T47D (cell line): ENCODE measurements around the gene MAP2K5.
A peak's percentile ranks its signal among the peaks of the same experiment; 100 is the strongest.
"Not testable (repeated sequence)": the region's sequence is repeated elsewhere in the genome, so short reads cannot be mapped to it uniquely, and the experiment has no call there.

Experiments used
- DNase-seq, 2 experiments: peaks; one replicate each; pipeline versions ENCODE4 v3.0.0 to v3.0.0-alpha.2; 2011 to 2012; ENCODE audit warnings: low read depth in 1 of 2, low spot score in 1 of 2
- JUND ChIP-seq: IDR thresholded peaks from 2 replicates; pipeline ENCODE4 v1.6.1; 2012; ENCODE audit warnings: low read depth
- in situ Hi-C: cut with HindIII; loops from 2 replicates; pipeline ENCODE4 v1.10.0; 2016; ENCODE audit warnings: low sequenced_read_pairs, low pct_unique_long_range_greater_than_20kb

Gene MAP2K5

DNA sequence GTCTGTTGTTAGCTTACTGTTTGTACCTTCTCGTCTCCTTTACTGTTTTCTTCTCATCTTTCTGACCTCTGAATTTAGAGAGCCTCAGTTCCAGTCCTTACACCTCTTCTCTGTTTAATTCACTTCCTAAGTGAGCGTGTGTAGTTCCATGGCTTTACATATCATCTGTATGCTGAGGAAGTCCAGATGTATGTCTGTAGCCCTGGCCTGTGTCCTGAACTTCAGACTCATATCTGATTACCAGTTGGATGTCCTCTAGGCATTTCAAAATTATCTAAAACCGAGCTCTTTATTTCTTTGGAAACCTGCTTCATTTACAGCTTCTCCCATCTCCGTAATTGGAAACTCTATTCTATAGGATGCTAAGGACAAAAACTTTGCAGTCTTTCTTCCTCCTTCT, 75.8 kb downstream of the MAP2K5 start:
- DNase-seq, result no peak
- in situ Hi-C loops, result no loop called here
- TF ChIP-seq JUND, result no peak

DNA sequence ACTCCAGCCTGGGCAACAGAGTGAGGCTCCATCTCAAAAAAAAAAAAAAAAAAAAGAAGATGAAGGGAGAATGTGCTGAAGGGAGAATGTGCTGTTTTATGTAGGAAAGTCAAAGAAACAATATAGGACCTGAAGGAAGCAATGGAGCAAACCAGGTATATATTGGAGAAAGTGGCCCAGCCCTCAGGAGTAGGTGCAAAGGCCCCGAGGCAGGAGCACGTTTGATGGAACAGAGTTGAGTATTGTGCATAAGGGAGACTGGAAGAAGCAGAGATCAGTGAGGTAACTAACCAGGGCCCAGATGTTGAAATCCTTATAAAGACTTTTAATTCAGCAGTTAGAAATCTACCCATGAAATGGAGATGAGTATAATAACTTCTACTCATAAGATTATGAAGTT, 79.6 kb downstream of the MAP2K5 start:
- DNase-seq, result no peak
- in situ Hi-C loops, result no loop called here
- TF ChIP-seq JUND, result no peak

DNA sequence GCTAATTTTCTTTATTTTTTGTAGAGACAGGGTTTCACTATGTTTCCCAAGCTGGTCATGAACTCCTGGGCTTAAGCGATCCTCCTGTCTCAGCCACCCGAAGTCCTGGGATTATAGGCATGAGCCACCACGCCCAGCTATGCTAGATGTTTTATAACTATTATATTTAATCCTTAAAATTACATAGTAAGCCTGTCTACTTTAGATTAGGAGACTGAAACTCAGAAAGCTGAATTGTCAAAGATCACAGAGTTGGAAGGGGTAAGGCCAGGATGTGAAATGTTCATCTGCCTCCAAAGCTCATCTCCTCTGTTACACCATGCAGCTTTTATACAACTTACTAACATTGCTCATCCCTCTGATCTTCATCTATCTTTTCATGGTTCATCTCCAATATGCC, 89.8 kb downstream of the MAP2K5 start:
- no peak for TF ChIP-seq JUND
- no peak for DNase-seq
- in situ Hi-C loops, result no loop called here

DNA sequence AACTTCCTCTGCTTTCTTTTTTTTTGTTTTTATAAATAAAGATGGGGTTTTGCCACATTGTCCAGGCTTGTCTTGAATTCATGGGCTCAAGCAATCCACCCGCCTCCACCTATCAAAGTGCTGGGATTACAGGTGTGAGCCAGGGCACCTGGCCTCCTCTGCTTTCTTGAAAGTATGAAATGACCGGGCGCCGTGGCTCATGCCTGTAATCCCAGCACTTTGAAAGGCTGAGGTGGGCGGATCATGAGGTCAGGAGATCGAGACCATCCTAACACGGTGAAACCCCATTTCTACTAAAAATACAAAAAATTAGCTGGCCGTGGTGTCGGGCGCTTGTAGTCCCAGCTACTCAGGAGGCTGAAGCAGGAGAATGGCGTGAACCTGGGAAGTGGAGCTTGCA, 93.4 kb downstream of the MAP2K5 start:
- in situ Hi-C loops, DNase-seq: not testable (repeated sequence)

- in situ Hi-C loops, result no loop called here
- no peak for DNase-seq
- no peak for TF ChIP-seq JUND
Observed at GRCh38 chr15:67639591-67639990, 97.1 kb downstream of the MAP2K5 start.

- in situ Hi-C loops, result no loop called here
- TF ChIP-seq JUND, result no peak
- DNase-seq, result peak in 1 of 2 experiments; percentile 16
Observed at GRCh38 chr15:67641453-67641852, 99.0 kb downstream of the MAP2K5 start.

GRCh38 chr15:67646847-67647246, 104.3 kb downstream of the MAP2K5 start:
- DNase-seq, result no peak
- in situ Hi-C loops, result no loop called here
- no peak for TF ChIP-seq JUND

DNA sequence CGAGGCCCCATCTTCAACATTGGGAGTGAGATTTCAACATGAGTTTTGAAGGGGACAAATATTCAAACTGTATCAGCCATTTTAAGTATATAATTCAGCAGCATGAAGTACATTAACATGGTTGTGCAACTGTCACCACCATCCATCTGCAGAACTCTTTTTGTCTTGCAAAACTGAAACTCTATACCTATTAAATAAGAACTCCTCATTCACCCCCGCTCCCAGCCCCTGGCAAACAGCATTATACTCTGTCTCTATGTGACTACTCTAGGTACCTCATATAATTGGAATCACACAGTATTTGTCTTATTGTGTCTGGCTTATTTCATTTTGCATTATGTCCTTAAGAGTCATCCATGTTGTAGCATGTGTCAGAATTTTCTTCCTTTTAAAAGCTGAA, 110.1 kb downstream of the MAP2K5 start:
- in situ Hi-C loops, result no loop called here
- DNase-seq, result no peak
- no peak for TF ChIP-seq JUND

- in situ Hi-C loops, result no loop called here
- DNase-seq, result no peak
- no peak for TF ChIP-seq JUND
Observed at GRCh38 chr15:67660446-67660845, 117.9 kb downstream of the MAP2K5 start.

DNA sequence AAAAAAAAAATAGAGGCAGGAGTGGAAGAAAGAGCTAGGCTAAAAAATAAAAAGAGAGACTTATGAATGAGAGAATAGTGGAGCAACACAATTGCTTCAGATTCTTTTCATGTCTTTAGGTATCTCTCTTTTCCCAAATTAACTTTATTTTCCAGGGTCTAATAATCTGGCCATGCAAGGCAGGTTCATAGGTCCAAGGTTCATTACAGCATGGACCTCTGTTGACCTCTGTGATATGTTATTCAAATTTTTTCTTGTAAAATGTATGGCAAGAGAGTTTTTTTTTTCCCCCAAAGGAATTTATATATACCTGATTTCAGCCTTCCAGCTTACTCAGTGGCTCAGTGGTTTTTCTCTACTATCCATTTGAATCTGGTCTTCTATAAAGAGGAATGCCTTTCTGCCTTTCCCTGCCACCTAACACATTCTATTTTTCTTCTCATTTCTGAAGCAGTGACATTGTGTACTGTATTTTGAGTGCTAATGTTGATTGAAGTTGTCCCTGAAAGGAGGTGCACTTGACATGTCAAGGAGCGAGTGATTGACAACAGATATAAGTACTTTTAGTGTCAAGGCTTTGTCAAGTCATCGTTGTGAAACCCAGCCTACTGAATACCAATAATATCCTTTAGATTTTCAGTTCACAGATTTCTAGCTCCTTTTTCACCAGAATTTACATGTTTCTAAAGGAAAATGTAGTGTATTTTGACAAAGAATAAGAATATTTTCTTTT, 118.5 kb downstream of the MAP2K5 start:
- no peak for TF ChIP-seq JUND
- DNase-seq, result no peak
- in situ Hi-C loops, result no loop called here

DNA sequence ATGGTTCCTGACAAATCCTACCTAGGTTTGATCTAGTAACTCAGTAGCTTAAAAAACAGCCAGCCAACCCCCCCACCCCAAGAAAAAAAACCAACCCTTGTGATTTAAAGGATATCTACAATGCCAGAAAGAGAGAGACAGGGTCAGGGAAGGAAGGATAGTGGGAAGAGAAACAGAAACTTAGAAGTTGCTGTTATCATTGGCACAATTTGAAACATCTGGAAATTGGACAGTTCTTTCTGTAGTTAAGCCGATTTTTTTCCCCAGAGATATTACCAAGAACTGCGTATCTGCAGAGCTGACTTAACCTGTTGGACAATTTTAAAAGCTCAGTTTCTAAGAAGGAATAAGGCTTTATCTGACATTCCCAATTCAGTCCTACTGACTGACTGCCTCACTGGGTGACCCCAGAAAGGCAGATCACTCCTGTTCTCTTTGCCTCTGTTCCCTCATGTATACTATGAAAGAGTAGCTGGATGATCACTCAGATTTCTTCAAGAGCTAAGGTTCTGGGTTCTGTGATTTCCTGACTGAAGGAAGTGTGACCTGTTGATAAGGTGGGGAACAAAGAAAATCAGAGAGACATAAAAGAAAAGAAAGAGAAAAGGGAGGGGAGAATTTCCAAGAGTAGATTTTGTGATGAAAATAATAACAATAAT, 128.3 kb downstream of the MAP2K5 start:
- in situ Hi-C loops, result no loop called here
- DNase-seq, result no peak
- no peak for TF ChIP-seq JUND

DNA sequence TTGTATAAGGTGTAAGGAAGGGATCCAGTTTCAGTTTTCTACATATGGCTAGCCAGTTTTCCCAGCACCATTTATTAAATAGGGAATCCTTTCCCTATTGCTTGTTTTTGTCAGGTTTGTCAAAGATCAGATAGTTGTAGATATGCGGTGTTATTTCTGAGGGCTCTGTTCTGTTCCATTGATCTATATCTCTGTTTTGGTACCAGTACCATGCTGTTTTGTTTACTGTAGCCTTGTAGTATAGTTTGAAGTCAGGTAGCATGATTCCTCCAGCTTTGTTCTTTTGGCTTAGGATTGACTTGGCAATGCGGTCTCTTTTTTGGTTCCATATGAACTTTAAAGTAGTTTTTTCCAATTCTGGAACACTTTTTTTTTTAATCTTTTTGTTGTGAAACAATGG, 130.3 kb downstream of the MAP2K5 start:
- DNase-seq, in situ Hi-C loops: not testable (repeated sequence)

DNA sequence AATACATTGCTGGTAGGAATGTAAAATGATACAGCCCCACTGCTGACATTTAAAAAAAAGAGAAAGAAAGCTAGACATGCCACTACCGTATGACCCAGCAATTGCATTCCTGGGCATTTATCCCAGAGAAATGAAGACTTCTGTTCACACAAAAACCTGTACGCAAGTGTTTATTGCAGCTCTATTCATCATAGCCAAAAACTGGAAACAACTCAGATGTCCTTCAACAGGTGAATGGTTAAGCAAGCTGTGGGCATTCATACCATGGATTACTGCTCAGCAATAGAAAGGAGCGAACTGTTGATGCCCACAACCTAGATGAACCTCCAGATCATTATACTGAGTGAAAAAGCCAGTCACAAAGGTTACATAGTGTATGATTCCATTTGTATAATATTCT, 132.5 kb downstream of the MAP2K5 start:
- TF ChIP-seq JUND, result no peak
- in situ Hi-C loops, result no loop called here

GRCh38 chr15:67678089-67678488, 135.6 kb downstream of the MAP2K5 start:
- DNase-seq, result no peak
- in situ Hi-C loops, result no loop called here
- no peak for TF ChIP-seq JUND

More for the DNA sequence above, 132.5 kb downstream of the MAP2K5 start:
- no peak for DNase-seq
